ENCODE measurements around the gene TXNDC15. TPM values are rescaled to one million over a fixed set of nuclear protein-coding genes. Genes with fewer than 3 reads are reported as not detected.

Gene TXNDC15
- total RNA-seq = 20.8 and 34.5 TPM in 2 replicates

GRCh38 chr5:134873987-134874830, at the start of gene TXNDC15:
Gene TXNDC15 (plus strand): TSS chr5:134874371. CDS start chr5:134874428, 57 bp downstream.
- no peaks in the 10 kb centered on the region for H3K27me3 ChIP-seq (ENCODE audit: control insufficient read depth, insufficient read depth, low read length)

GRCh38 chr5:134824681-134825080, 49.5 kb upstream of the TXNDC15 start:
- Histone ChIP-seq H3K4me3 (ENCODE audit: low read depth, low read length) (no peak overlapping the region), H3K27me3 (ENCODE audit: control insufficient read depth, insufficient read depth, low read length) (no peaks in the 10 kb centered on the region), H3K36me3 (ENCODE audit: control insufficient read depth, insufficient read depth, low read length) (no peaks in the 10 kb centered on the region)
- DNase-seq (ENCODE audit: low read depth) = no peak
- no peak for TF ChIP-seq CTCF (IDR thresholded peaks at IDR 0.05; ENCODE audit: insufficient read depth, low read length, poor library complexity, severe bottlenecking)

More at GRCh38 chr5:134873987-134874830, at the start of gene TXNDC15:
- peak; percentile 23 for DNase-seq (ENCODE audit: low read depth)
- Histone ChIP-seq H3K4me3 (ENCODE audit: low read depth, low read length) (peak within 1 kb of the TSS; percentile 90), H3K36me3 (ENCODE audit: control insufficient read depth, insufficient read depth, low read length) (no peaks in the 10 kb centered on the region)
- no peak for TF ChIP-seq CTCF (IDR thresholded peaks at IDR 0.05; ENCODE audit: insufficient read depth, low read length, poor library complexity, severe bottlenecking)

GRCh38 chr5:134825212-134825611, 49.0 kb upstream of the TXNDC15 start:
- no peak overlapping the region for H3K4me3 ChIP-seq (ENCODE audit: low read depth, low read length)
- H3K36me3 ChIP-seq (ENCODE audit: control insufficient read depth, insufficient read depth, low read length) = no peaks in the 10 kb centered on the region
- DNase-seq (ENCODE audit: low read depth) = no peak
- H3K27me3 ChIP-seq (ENCODE audit: control insufficient read depth, insufficient read depth, low read length) = no peaks in the 10 kb centered on the region
- no peak for TF ChIP-seq CTCF (IDR thresholded peaks at IDR 0.05; ENCODE audit: insufficient read depth, low read length, poor library complexity, severe bottlenecking)

GRCh38 chr5:134833340-134834032, 40.7 kb upstream of the TXNDC15 start:
- no peak for TF ChIP-seq CTCF (IDR thresholded peaks at IDR 0.05; ENCODE audit: insufficient read depth, low read length, poor library complexity, severe bottlenecking)
- no peak for DNase-seq (ENCODE audit: low read depth)
- no peaks in the 10 kb centered on the region for H3K36me3 ChIP-seq (ENCODE audit: control insufficient read depth, insufficient read depth, low read length)
- H3K4me3 ChIP-seq (ENCODE audit: low read depth, low read length) = no peak overlapping the region
- no peaks in the 10 kb centered on the region for H3K27me3 ChIP-seq (ENCODE audit: control insufficient read depth, insufficient read depth, low read length)

- Histone ChIP-seq H3K36me3 (ENCODE audit: control insufficient read depth, insufficient read depth, low read length) (no peaks in the 10 kb centered on the region), H3K4me3 (ENCODE audit: low read depth, low read length) (no peak overlapping the region), H3K27me3 (ENCODE audit: control insufficient read depth, insufficient read depth, low read length) (no peaks in the 10 kb centered on the region)
- TF ChIP-seq CTCF (IDR thresholded peaks at IDR 0.05; ENCODE audit: insufficient read depth, low read length, poor library complexity, severe bottlenecking) = no peak
- DNase-seq (ENCODE audit: low read depth) = no peak
Measured at GRCh38 chr5:134835623-134836022, 38.5 kb upstream of the TXNDC15 start.
